Ishikawa (cell line): ENCODE results near the gene KCNB1.

Experiments used
- CEBPB ChIP-seq: IDR thresholded peaks from 2 replicates; pipeline ENCODE4 v1.6.1; 2012
- CREB1 ChIP-seq: IDR thresholded peaks from 2 replicates; pipeline ENCODE4 v1.6.1; 2012; ENCODE audit warnings: low read depth
- EGR1 ChIP-seq: IDR thresholded peaks from 2 replicates; pipeline ENCODE4 v1.6.1; 2012
- EP300 ChIP-seq: IDR thresholded peaks from 2 replicates; pipeline ENCODE4 v1.6.1; 2012; ENCODE audit warnings: borderline replicate concordance
- FOXM1 ChIP-seq: IDR thresholded peaks from 2 replicates; pipeline ENCODE4 v1.6.1; 2012; ENCODE audit warnings: low read depth, borderline replicate concordance
- NFIC ChIP-seq: IDR thresholded peaks from 2 replicates; pipeline ENCODE4 v1.6.1; 2012
- RAD21 ChIP-seq: IDR thresholded peaks from 2 replicates; pipeline ENCODE4 v1.6.1; 2012; ENCODE audit warnings: low read depth
- TAF1 ChIP-seq: IDR thresholded peaks from 2 replicates; pipeline ENCODE4 v1.6.1; 2012; ENCODE audit warnings: low read depth, mild to moderate bottlenecking
- TCF12 ChIP-seq: IDR thresholded peaks from 2 replicates; pipeline ENCODE4 v1.6.1; 2012; ENCODE audit warnings: low read depth
- TEAD4 ChIP-seq: IDR thresholded peaks from 2 replicates; pipeline ENCODE4 v1.6.1; 2012
- YY1 ChIP-seq: IDR thresholded peaks from 2 replicates; pipeline ENCODE4 v1.6.1; 2012; ENCODE audit warnings: low read depth
- ZBTB7A ChIP-seq: IDR thresholded peaks from 2 replicates; pipeline ENCODE4 v1.6.1; 2012; ENCODE audit warnings: low read depth
- TF ChIP-seq, protein P1 (sequence below): IDR thresholded peaks from 2 replicates; pipeline ENCODE4 v1.6.1; 2012; ENCODE audit warnings: low read depth, mild to moderate bottlenecking
- TF ChIP-seq, protein P2 (sequence below): IDR thresholded peaks from 2 replicates; pipeline ENCODE4 v1.6.1; 2012
- TF ChIP-seq, protein P3 (sequence below): IDR thresholded peaks from 2 replicates; pipeline ENCODE4 v1.6.1; 2012

The KCNB1 gene

DNA sequence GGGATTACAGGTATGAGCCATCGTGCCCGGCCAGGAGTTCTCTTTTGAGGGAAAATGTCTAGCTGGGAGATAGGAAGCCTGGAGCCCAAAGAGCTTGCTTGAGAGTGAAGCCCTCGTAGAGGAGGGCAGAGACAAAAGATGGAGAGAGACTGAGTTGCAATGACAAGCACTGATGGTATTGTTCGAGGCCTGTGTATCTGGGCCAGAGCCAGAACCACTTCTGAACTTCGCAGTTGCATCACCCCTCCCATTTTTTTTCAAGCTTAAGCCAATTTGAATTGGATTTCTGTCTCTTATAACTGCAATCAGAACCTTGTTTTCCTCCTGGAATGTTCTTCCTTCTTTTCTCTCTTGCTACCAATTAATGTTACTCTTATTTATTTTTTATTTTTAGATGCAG, 83.1 kb downstream of the KCNB1 start:
- TF ChIP-seq TAF1 (no peak), TEAD4 (no peak), ZBTB7A (no peak), EGR1 (no peak), FOXM1 (no peak), TCF12 (no peak), EP300 (no peak), YY1 (no peak)
- TF ChIP-seq, protein P1, sequence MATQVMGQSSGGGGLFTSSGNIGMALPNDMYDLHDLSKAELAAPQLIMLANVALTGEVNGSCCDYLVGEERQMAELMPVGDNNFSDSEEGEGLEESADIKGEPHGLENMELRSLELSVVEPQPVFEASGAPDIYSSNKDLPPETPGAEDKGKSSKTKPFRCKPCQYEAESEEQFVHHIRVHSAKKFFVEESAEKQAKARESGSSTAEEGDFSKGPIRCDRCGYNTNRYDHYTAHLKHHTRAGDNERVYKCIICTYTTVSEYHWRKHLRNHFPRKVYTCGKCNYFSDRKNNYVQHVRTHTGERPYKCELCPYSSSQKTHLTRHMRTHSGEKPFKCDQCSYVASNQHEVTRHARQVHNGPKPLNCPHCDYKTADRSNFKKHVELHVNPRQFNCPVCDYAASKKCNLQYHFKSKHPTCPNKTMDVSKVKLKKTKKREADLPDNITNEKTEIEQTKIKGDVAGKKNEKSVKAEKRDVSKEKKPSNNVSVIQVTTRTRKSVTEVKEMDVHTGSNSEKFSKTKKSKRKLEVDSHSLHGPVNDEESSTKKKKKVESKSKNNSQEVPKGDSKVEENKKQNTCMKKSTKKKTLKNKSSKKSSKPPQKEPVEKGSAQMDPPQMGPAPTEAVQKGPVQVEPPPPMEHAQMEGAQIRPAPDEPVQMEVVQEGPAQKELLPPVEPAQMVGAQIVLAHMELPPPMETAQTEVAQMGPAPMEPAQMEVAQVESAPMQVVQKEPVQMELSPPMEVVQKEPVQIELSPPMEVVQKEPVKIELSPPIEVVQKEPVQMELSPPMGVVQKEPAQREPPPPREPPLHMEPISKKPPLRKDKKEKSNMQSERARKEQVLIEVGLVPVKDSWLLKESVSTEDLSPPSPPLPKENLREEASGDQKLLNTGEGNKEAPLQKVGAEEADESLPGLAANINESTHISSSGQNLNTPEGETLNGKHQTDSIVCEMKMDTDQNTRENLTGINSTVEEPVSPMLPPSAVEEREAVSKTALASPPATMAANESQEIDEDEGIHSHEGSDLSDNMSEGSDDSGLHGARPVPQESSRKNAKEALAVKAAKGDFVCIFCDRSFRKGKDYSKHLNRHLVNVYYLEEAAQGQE = no peak
- TF ChIP-seq, protein P2, sequence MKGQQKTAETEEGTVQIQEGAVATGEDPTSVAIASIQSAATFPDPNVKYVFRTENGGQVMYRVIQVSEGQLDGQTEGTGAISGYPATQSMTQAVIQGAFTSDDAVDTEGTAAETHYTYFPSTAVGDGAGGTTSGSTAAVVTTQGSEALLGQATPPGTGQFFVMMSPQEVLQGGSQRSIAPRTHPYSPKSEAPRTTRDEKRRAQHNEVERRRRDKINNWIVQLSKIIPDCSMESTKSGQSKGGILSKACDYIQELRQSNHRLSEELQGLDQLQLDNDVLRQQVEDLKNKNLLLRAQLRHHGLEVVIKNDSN = no peak

DNA sequence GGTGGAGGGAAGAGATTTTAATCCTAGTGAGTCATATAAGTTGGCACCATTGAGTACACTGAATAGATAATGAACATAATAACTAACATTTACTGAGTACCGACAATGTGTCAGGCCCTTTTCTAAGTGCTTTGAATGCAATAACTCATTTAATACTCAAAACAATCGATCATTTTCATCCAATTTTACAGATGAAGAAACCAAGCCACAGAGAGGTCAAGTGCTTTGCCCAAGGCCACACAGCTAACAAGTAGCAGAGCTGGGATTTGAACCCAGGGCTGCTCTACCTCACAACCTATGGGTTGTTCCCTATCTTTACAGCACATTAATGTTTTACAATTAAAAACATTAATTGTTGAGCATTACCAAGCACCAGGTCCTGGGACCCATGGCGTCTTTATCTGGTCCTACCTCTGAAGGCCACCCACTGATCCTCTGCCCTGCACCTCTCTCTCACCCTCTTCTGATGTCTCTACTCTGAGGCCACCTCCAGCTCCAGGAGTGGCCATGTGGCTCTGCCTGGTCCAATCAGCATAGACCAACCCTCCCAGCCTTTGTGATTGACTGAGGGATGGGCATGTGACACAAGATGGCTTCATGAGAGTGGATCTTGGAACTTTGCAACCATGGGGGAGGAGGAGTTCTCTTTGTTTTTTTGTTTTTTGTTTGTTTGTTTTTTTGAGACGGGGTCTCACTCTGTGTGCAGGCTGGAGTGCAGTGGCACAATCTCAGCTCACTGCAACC, 83.9 kb downstream of the KCNB1 start:
- TF ChIP-seq, protein P1 = no peak
- TF ChIP-seq ZBTB7A = no peak
- TF ChIP-seq, protein P3, sequence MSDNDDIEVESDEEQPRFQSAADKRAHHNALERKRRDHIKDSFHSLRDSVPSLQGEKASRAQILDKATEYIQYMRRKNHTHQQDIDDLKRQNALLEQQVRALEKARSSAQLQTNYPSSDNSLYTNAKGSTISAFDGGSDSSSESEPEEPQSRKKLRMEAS = no peak
- no peak for TF ChIP-seq TCF12
- no peak for TF ChIP-seq CREB1
- TF ChIP-seq, protein P2 = peak; percentile 76

DNA sequence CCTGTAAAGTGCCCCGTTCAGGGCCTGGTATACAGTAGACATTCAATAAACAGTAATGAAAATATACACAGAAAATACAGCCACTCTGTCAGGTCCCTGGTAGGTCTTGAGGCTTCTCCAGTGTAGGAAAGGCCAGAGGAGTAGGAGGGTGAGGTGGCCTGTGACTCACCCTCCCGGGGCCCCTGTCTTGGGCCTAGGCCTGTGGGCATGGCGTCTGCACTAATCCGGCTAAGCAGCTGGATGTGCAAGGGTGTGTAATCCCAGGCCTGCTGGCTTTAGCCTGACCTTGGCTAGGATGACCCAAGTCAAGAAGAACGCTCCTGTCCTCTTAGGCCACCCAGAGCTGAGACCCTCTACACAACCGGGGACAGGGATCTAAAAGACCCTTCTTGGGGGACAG, 84.9 kb downstream of the KCNB1 start:
- TF ChIP-seq EGR1 = no peak
- TF ChIP-seq TAF1 = no peak
- no peak for TF ChIP-seq YY1
- TF ChIP-seq CREB1 = no peak
- no peak for TF ChIP-seq TEAD4
- TF ChIP-seq, protein P1 = no peak
- TF ChIP-seq, protein P3 = no peak
- no peak for TF ChIP-seq ZBTB7A
- TF ChIP-seq CEBPB = no peak
- no peak for TF ChIP-seq TCF12
- no peak for TF ChIP-seq FOXM1

DNA sequence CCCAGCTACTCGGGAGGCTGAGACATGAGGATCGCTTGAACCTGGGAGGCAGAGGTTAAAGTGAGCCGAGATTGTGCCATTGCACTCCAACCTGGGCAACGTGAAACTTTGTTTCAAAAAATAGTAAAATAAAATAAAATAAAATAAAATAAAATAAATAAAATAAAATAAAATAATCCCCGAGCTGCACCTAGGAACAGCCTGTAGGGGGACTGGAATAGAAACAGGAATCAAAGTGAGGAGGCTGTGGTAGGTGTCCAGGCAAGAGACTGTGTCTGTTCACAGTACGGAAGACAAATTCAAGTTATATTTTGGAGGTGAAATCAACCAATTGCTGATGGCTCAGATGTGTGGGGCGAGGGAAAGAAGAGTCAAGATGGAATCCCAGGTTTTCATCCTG, 86.2 kb downstream of the KCNB1 start:
- TF ChIP-seq CEBPB (no peak), YY1 (no peak), CREB1 (no peak), RAD21 (no peak), TCF12 (no peak), TAF1 (no peak), ZBTB7A (no peak), NFIC (no peak), EP300 (no peak), FOXM1 (no peak), TEAD4 (no peak), EGR1 (no peak)
- TF ChIP-seq, protein P1 = no peak
- TF ChIP-seq, protein P2 = no peak
- TF ChIP-seq, protein P3 = no peak
